Stimulated activated CD8-positive, alpha-beta memory T cell treated with anti-CD3 and anti-CD28 coated beads, Interleukin-2, amount 100 ng/mL, for 48 hours (primary cell): ENCODE data around the gene MAPKAP1.

Source experiments
- DNase-seq, 2 donors: peaks; one replicate each; pipeline ENCODE4 v3.0.0-alpha.2; 2020; ENCODE audit warnings: low read depth in 2 of 2

Gene MAPKAP1

DNA sequence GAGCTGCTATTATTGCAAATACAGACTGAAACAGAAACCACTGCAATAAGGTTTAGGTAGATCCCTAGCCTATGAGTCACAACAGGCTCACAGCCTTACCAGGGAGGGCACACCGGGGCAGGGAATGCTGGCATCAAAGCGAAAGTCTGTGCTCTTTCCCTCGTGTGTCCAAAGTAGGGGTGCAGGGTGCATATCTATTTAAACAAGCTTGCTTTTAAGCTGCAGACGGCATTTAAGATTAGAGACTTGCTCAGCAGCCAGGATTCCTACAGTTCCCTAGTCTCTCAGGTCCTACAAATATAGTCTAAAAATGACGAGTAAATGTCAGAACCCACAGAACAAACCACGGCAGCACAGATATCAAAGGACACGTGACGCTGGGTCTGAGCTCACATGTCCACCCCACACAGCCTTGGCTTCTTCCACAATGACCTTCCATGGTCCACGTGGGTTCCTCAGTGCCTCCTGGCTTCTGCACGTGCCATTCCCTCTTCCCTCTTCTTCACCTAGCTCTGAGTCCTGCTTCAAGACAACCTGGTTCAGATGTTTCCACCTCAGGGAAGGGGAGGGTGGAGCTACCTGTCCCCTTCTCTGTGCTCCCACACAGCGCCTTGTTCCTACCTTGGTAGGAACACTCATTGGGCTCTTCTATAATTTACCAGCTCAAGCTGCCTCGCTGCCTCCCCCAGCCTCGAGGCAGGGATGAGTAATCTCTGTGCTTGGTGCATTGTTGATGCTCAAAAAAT, 193.2 kb downstream of the MAPKAP1 start:
- no peak for DNase-seq

DNA sequence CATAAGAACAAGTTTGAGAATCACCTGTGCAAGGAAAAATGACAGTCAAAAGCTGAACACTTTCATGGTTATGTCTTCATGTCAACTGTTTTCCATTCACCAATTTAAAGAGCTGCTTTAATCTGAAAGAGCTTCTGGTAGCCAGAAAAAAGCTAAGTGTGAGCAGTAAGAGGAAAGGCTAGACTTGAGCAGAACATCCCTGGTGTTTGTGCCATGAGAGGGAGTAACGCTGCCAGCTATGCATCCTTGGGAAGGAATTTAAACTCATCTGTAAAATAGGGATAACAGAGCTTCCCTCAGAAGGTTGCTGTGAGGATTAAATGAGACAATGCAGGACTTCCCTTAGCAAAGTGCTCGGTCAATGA, 193.7 kb downstream of the MAPKAP1 start:
- no peak for DNase-seq

DNA sequence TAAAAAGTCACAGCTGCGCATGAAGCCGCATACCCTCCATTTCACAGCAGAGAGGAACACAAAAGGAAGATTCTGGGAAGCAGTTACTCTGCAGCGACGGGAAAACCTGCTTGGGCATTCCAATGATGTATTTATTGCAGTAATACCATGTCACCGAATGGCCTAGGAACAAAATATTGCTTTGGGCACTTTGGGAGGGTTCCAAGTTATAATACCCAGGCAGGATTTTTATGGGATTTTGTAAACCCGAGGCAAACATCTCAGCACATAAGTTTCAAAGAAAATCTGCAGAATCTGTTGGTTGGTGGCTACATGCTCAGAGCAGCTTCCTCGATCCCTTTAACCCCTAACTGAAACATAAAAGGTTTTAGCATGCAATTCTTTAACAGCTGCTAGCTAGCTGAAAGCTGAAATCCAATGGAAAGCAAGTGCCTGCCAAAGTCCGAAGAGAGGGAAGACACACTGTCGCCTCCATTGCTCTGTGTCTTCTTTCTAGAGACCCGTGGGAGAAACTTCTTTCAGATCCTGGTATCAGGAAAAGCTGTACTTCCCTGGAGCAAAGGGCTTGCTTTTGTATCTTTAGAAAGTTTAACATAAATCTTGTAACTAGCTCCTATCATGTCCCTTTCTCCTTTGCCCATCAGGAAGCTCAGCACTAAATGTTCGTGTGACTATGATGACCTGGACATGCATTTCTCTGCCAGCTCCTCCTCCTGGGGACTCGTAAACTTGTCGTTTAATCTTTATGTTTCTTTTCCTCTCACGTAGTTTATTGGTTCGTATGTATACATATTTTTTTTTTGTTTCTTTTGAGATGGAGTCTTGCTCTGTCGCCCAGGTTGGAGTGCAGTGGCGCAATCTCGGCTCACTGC, 195.0 kb downstream of the MAPKAP1 start:
- no peak for DNase-seq

DNA sequence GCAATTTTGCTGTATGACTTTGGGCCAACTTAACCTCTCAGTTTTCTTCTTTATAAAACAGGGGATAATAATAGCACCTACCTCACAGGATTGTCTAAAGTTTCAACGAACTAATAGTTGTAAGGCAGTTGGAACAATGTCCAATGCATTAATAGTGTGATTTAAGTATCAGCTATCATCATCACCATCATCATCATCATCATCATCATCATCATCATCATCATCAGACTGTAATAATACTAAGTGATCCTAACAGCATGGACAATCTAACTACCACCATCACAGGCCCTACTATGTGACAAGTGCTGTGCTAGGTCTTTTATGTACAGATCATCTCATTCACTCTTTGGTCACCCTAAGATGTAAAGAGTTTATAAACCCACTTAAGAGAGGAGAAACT, 196.0 kb downstream of the MAPKAP1 start:
- DNase-seq = no peak

DNA sequence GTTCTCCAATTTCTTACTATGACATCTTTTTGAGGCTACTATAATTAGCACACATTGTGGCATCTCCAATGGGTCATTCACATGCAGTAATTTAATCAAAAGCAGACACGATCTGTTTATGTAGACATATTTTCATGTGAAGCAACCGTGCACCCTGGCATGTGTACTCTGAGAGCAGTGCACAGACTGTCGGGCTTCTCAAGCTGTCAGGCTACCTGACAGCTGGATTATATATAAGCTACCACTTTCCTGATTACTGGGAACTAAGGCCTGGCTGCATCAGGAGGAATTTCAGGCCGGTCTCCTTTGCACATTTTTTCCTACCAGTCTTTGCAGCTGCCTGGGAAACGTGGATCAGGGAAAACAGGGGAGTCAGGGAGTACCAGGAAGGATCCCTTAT, 197.5 kb downstream of the MAPKAP1 start:
- no peak for DNase-seq

DNA sequence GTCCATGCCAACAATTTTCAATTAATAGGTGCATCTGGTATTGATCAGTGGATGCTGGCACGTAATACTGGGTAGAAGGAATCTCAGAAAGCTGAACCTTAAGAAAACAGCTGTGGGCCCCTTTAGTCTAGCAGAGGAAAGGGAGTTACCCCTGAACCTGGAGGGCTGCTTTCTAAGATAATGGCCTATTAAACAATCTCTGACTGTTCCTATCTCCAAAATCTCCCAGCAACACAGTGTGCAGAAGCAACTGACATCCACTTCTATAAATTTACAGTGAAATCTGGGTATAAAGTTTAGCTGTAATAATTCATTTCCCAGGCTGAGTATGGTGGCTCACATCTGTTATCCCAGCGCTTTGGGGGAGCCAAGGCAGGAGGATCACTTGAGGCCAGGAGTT, 198.8 kb downstream of the MAPKAP1 start:
- no peak for DNase-seq

DNA sequence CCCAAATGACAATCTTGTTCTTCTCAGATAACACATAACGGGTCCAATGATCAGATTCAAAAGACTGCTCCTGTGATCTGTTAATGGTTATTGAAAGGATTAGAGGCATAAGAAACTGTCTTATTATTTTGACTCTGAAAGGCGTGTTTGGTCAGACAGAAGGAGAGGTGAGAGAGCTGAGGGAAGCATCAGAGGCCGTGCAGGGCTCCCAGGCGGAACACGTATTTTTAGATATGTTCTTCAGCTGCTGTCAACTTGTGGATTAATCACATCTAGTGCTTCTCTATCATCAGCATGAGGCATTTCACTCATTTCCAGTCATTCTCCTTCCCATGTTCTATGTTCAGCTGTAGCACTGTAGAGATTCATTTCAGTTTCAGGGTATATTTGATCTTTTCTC, 199.8 kb downstream of the MAPKAP1 start:
- no peak for DNase-seq

DNA sequence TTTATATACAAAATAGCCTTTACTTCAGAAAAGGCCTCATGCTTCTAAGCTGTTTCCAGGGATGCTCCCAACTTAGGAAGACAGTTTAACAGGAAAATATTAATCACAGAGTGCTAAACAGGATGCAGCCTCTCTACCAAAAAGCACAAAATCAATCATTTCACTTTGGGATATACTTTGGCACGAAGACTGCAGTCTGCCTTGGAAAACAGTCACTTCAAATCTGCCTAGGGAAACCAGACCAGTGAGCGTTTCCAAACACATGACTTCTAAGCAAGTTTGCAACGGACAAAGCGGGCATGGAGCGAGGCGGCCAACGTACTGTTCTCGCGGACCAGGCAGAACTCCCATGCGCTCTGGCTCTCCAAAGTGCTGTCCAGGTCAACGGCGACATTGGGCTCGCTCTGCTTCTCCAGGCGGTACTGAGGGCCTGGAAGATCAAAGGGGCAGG, 201.0 kb downstream of the MAPKAP1 start:
- DNase-seq = no peak

DNA sequence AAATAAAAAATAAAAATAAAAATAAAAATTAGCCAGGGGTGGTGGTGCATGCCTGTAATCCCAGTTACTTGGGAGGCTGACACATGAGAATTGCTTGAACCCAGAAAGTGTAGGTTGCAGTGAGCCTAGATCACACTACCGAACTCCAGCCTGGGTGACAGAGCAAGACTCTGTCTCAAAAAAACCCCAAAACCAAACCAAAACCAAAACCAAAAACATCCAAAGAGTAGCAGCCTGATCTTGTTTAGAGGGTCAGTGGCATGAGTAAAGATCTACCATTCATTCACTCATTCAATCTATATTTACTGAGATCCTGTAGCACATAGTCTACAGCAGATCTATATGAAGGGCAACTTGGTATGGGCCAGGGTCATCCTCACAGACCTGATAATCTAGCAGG, 202.4 kb downstream of the MAPKAP1 start:
- DNase-seq = no peak

DNA sequence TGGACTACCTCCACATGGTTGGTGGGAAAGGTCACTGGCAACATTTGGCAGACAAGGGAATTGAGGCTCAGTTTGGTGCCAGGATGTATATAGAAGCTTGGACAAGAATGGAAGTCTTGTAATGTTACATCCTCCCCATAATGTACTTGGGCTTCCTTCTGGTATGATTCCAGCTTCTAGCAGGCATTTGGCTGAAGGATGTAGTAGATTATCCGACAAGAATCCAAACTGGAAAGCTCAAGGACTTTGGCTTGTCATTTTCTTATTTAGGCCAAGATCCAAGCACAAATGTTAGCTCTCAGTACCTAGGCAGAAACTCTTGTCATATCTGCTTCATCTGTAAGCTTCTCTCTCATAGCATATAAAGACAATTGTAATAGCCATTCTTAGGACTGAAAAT, 209.1 kb downstream of the MAPKAP1 start:
- no peak for DNase-seq

DNA sequence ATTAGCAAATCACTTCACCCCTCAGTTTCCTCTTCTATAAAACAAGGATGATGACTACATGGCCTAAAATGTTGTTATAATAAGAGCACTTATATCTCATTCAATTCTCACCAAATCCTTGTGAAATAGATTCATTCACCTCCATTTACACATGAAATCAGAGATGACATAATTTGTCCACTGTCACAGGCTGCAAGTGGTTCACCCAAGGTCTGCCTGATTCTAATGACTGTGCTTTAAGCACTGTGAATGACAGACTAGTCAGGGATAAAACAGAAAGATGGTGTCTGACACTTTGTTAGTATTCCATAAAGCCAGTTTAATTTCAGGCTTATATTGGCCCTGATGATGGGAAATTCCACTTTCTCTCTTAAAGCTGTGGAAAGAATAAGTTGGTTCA, 209.5 kb downstream of the MAPKAP1 start:
- DNase-seq = no peak

DNA sequence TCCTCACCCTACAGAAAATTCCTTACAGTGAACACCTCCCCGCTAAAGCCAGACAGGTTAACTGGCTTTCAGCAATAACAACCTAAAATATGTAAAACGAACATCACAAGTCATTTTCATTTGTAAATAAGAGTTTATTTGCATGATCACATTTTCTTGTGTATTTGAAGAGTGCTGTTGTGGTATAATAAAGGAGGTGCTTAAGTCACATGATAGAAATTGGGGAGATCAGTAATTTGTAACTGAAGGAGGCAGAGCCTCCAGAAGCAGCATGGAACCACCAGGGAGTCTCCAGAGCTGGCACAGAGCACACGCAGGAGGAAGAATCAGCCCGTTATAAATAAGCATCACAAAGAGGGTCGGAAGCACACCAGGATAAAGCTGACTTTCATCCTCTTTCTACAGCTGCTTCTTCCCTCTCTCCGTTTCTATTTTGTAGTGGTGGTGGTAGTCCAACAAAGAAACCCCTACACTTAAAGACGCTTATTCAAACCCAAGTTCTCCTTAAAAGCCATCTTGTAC, 210.6 kb downstream of the MAPKAP1 start:
- DNase-seq = no peak

DNA sequence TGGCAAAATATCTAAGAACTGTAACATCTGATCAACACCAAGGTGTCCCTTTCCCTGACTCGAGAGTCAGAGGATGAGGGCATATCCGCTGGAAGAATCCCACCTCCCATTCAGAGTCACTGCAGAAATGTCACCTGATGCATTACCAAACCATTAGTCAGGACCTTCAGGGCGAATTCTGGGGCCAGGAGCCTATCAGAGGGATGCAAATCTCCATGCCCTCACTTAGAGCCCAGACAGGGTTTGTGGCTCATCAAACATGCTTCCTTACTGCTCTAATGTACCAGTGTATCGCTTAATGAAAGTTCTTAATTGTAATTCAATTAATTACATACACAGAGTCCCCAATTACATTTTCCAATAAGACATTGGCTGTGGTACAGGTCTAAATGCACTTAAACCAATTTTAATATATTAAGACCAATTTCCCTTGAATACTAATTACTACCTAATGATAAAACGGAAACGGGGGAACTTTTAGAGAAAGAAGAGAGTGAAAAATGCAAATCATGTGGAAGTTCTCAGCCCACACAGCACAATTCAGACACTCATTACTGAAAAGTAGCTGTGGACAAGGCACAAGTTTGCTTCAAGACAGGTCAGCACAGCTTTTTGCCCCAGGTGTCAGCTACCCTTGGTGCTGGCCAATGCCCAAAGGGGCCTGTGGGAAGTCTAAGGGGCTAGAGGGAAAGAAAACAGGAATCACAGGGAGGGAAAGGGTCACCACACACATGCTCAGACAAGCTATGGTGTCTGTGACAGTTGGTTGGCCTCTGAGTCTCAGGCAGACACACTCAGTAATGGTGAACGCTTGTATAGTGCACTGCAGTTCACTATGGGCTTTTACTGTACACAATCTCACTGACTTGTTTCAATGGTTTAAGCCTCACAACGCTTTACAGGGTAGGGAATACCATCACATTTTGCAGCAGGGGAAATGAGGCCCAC, 211.6 kb downstream of the MAPKAP1 start:
- DNase-seq = no peak

DNA sequence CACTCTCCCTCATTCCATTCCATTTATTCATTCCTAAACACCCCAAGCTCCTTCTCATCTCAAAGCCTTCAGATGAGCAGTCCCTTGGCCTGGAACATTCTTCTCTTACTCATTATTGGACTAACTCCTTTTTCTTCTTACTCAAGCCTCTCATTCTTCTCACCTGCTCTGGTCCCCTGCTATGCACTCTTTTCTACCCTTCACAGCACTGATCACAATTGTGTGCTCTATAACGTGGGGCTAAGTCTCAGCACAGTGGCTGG, 212.4 kb downstream of the MAPKAP1 start:
- no peak for DNase-seq

DNA sequence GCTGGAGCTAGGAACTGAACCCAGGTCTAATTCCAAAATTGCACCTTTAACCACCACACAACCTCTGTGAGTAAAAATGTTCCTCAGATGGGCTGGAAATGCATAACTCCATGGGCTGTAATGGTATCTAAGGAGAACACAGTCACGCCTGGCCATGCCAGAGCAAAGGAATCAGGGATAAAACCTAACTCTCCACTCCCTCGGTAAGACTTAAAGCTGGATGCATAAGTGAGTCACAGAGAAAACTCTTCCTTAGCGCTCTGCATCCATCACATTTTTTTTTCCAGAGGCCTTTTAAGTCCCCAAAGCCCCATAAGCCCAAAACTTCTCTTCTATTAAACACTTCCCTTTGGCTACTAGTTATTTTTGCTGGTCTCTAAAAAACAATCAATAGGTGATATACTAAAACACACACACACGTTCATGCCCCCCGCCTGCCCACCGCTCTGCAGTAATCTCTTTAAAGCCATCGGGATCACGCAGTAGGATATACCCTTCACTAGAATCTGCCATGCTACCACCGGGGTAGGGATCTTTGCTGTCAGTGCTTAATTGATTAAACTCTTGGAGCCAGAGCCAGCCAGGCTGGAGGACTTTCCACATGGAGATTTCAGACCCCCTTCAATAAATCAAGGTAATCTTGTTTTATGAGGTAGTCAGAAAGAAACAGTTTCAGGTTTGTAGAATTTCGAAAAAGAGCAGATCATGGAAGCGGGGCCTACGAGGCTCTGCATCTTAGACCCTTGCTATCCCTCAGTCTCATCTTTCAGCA, 212.9 kb downstream of the MAPKAP1 start:
- no peak for DNase-seq

DNA sequence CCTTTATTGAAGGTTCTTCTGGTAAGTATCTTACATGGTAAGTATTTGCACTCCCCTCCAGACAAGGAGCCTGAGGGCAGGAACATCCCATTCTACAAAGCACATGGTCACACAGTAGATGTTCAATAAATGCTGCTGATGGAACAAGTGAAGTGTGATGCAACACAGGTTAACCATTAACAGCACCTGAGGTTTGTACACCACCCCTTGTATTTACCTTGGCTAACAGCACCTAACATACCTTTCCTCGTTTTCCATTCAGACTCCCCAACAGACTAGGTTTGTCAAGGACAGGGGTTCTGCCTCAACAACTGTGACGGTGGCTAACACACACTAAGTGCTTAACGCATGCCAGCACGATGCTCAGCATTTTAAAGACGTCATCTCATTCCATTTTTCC, 213.6 kb downstream of the MAPKAP1 start:
- no peak for DNase-seq

DNA sequence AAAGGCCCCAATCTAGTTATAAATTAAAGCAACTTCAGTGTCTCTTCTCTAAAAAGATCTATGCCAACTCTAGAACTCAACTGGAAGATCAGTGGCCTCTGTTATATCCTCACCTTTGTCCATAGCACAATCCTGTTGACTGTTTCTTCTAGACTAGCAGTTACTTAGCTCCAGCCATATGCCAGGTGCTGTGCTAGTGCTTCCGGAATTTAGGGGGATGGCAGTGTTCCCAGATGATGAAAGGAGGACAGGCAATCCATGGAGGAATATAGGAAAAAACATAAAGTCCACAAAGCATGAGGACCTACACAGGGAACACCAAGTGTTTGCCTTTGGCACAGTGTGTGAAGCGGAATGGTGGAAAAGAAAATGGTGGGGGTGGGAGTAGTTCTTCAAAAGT, 214.3 kb downstream of the MAPKAP1 start:
- DNase-seq = no peak

DNA sequence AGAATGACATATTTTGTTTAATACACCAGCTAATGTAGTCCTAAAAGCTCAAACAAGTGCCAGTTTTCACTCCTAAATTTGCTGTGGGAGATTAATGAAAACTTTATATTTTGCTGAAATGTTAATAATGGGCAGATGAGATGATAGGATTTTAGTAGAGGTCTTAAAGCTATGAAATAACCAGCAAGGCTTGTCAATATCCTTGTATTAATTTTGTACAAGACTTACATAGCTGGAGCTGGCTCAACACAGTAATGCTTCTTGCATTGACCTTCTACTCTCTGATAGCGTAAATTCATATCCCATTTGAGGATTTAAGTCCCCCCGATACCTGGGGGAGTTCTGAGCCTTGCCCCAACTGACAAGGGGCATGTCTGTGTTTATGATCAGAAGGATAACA, 219.2 kb downstream of the MAPKAP1 start:
- DNase-seq = no peak

DNA sequence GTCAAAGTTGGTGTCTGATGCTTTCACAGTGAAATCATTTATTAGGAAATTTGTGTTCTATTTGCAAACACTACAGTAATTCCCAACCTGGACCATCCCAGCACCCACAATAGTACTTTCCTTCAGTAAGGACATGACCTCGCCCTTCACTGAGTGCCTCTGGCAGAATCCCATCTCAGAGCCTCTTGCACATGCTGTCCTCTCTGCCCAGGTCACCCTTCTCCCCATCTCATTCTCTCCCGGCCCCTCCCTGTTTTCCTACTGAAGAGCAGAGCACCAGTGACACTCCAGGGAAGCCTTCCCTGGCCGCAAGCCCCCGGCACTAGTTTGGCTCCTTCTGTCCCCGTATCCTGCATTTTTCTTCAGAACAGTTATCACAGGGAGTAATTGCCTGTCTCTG, 220.4 kb downstream of the MAPKAP1 start:
- no peak for DNase-seq

DNA sequence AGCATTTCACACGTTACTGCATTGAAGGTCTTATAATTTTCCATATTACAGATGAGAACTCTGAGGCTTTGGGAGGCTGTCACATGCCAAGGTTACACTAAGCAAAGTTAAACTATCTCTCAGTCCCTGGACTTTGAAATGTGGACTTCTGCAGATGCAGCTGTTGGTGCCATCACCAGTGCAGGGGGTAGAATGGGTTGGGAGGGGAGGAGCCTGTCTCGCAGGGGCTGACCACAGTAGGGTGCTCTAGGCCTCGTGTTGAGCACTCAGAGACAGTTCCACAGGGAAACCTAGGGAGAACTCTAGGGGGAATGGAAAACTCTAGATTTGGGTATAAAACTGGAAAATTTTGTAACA, 220.9 kb downstream of the MAPKAP1 start:
- no peak for DNase-seq

DNA sequence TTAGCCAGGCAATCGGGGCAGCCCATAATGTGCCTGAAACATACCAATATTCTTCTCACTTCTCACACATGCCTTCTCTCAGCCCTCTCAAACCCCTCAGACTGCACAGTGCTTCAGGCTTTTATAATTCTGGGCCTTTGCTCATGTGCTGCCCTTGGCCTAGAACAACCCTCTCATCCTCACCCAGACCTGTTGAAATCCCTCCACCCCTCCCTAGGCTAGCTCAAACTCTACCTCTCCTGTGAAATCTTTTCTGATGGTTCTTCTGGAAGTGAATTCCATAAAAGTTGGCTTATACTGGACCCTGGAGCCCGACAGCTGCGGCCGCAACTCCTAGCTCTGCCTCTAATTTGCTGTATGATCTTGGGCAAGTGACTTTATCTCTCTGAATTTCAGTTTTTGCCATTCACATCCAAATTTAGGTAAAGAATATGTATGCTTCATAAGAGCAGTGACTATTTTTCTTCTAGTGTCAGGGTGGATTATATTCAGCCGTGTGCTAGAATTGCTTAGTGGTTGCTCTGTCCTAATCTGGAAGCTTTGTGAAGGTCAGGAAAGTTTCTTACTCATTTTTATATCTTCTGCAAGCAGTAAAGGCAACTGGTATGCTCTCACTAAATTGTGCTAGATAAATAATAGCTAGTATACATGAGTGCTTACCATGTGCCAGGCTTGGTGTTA, 221.4 kb downstream of the MAPKAP1 start:
- no peak for DNase-seq
